SJSA1 (cell line): ENCODE data around the gene RABEP2. TPM values are rescaled to one million over a fixed set of nuclear protein-coding genes. Genes with fewer than 3 reads are reported as not detected.
"Not testable (repeated sequence)": the region's sequence is repeated elsewhere in the genome, so short reads cannot be mapped to it uniquely, and the experiment has no call there.

Experiments
- DNase-seq, 2 experiments: peaks; one replicate each; pipeline ENCODE4 v3.0.0-alpha.2; 2015 to 2020; ENCODE audit warnings: low spot score in 2 of 2, low read depth in 1 of 2
- H3K27ac ChIP-seq: fragments of 250-450 bp; sonication (Bioruptor Pico); 2 replicates; pipeline ENCODE4 v1.5.1; 2020; ENCODE audit warnings: mild to moderate bottlenecking, moderate library complexity
- H3K27me3 ChIP-seq: fragments of 250-450 bp; sonication (Bioruptor Pico); replicated peaks from 2 replicates; pipeline ENCODE4 v1.5.1; 2020; ENCODE audit warnings: mild to moderate bottlenecking, moderate library complexity
- H3K36me3 ChIP-seq: fragments of 250-450 bp; sonication (Bioruptor Pico); 2 replicates; pipeline ENCODE4 v1.5.1; 2020; ENCODE audit warnings: mild to moderate bottlenecking
- H3K4me1 ChIP-seq: fragments of 250-450 bp; sonication (Bioruptor Pico); replicated peaks from 2 replicates; pipeline ENCODE4 v1.6.1; 2021; ENCODE audit warnings: mild to moderate bottlenecking
- H3K4me3 ChIP-seq: fragments of 250-450 bp; sonication (Bioruptor Pico); 2 replicates; pipeline ENCODE4 v1.5.1; 2020; ENCODE audit warnings: mild to moderate bottlenecking
- H3K9me3 ChIP-seq: fragments of 250-450 bp; sonication (Bioruptor Pico); replicated peaks from 2 replicates; pipeline ENCODE4 v1.5.1; 2020; ENCODE audit warnings: mild to moderate bottlenecking
- total RNA-seq: library from RNA; depleted of rRNA; stranded (reverse); fragments of >200 nt; shearing (Covaris generic); gene quantifications from 2 replicates; pipeline ENCODE4 v1.2.3, GENCODE V29; 2014

RABEP2 gene
- total RNA-seq, 1 experiment from 2014 or later, result 35.7 TPM

- H3K27me3 ChIP-seq, result no peaks in the 10 kb centered on the region
- H3K4me1 ChIP-seq, result peaks cover 8% of the 10 kb centered on the region
- no peak overlapping the region for H3K27ac ChIP-seq
- no peak for DNase-seq
- no peak overlapping the region for H3K4me3 ChIP-seq
- H3K36me3 ChIP-seq, result no peaks in the 10 kb centered on the region
- no peaks in the 10 kb centered on the region for H3K9me3 ChIP-seq
Observed at GRCh38 chr16:28943281-28943680, 18.2 kb upstream of the RABEP2 start.

- not testable (repeated sequence) for H3K27me3 ChIP-seq, H3K9me3 ChIP-seq, H3K36me3 ChIP-seq, DNase-seq, H3K4me3 ChIP-seq, H3K27ac ChIP-seq, H3K4me1 ChIP-seq
Observed at GRCh38 chr16:28939825-28940224, 14.8 kb upstream of the RABEP2 start.

GRCh38 chr16:28938721-28939120, 13.7 kb upstream of the RABEP2 start:
- no peaks in the 10 kb centered on the region for H3K36me3 ChIP-seq
- H3K27me3 ChIP-seq, result no peaks in the 10 kb centered on the region
- H3K4me1 ChIP-seq, result no peaks in the 10 kb centered on the region
- no peak for DNase-seq
- H3K4me3 ChIP-seq, result no peak overlapping the region
- H3K27ac ChIP-seq, result no peak overlapping the region
- no peaks in the 10 kb centered on the region for H3K9me3 ChIP-seq

GRCh38 chr16:28937222-28937876, 12.3 kb upstream of the RABEP2 start:
- DNase-seq, result no peak
- no peaks in the 10 kb centered on the region for H3K4me1 ChIP-seq
- H3K9me3 ChIP-seq, result no peaks in the 10 kb centered on the region
- H3K36me3 ChIP-seq, result no peaks in the 10 kb centered on the region
- no peak overlapping the region for H3K4me3 ChIP-seq
- no peaks in the 10 kb centered on the region for H3K27me3 ChIP-seq
- H3K27ac ChIP-seq, result no peak overlapping the region

GRCh38 chr16:28936784-28937155, 11.7 kb upstream of the RABEP2 start:
- H3K27me3 ChIP-seq, result no peaks in the 10 kb centered on the region
- no peak for DNase-seq
- no peak overlapping the region for H3K27ac ChIP-seq
- H3K4me1 ChIP-seq, result no peaks in the 10 kb centered on the region
- no peaks in the 10 kb centered on the region for H3K36me3 ChIP-seq
- H3K9me3 ChIP-seq, result no peaks in the 10 kb centered on the region
- no peak overlapping the region for H3K4me3 ChIP-seq

- H3K36me3 ChIP-seq, result no peaks in the 10 kb centered on the region
- H3K9me3 ChIP-seq, result no peaks in the 10 kb centered on the region
- no peaks in the 10 kb centered on the region for H3K27me3 ChIP-seq
- no peaks in the 10 kb centered on the region for H3K4me1 ChIP-seq
- H3K4me3 ChIP-seq, result no peak overlapping the region
- H3K27ac ChIP-seq, result no peak overlapping the region
- DNase-seq, result peak; percentile 31 to 58
Observed at GRCh38 chr16:28935924-28936783, 11.1 kb upstream of the RABEP2 start.

- H3K4me1 ChIP-seq, result no peaks in the 10 kb centered on the region
- H3K36me3 ChIP-seq, result no peaks in the 10 kb centered on the region
- DNase-seq, result no peak
- no peak overlapping the region for H3K27ac ChIP-seq
- H3K9me3 ChIP-seq, result no peaks in the 10 kb centered on the region
- H3K27me3 ChIP-seq, result no peaks in the 10 kb centered on the region
- no peak overlapping the region for H3K4me3 ChIP-seq
Observed at GRCh38 chr16:28935346-28935745, 10.3 kb upstream of the RABEP2 start.

- H3K9me3 ChIP-seq, result no peaks in the 10 kb centered on the region
- no peaks in the 10 kb centered on the region for H3K27me3 ChIP-seq
- no peaks in the 10 kb centered on the region for H3K36me3 ChIP-seq
- H3K27ac ChIP-seq, result no peak overlapping the region
- no peak overlapping the region for H3K4me3 ChIP-seq
- H3K4me1 ChIP-seq, result no peaks in the 10 kb centered on the region
- DNase-seq, result no peak
Observed at GRCh38 chr16:28933171-28933570, 8.1 kb upstream of the RABEP2 start.

- no peaks in the 10 kb centered on the region for H3K27me3 ChIP-seq
- H3K36me3 ChIP-seq, result no peaks in the 10 kb centered on the region
- no peaks in the 10 kb centered on the region for H3K4me1 ChIP-seq
- DNase-seq, result no peak
- no peak overlapping the region for H3K4me3 ChIP-seq
- H3K9me3 ChIP-seq, result no peaks in the 10 kb centered on the region
- no peak overlapping the region for H3K27ac ChIP-seq
Observed at GRCh38 chr16:28932339-28933141, 7.5 kb upstream of the RABEP2 start.

- no peaks in the 10 kb centered on the region for H3K36me3 ChIP-seq
- no peak within 1 kb of the TSS for H3K4me3 ChIP-seq
- DNase-seq, result no peak
- H3K27ac ChIP-seq, result no peak within 1 kb of the TSS
- H3K27me3 ChIP-seq, result no peaks in the 10 kb centered on the region
- H3K4me1 ChIP-seq, result no peaks in the 10 kb centered on the region
- H3K9me3 ChIP-seq, result no peaks in the 10 kb centered on the region
Observed at GRCh38 chr16:28931801-28932225, 6.8 kb upstream of the RABEP2 start, which contains the start of gene CD19. TSS of gene CD19 (plus strand) at chr16:28931971. CDS start at chr16:28932001, 30 bp downstream.

- DNase-seq, result no peak
- Histone ChIP-seq H3K27me3 (no peaks in the 10 kb centered on the region), H3K4me1 (peaks cover 5% of the 10 kb centered on the region; the same call in 1 of the 2 replicates), H3K4me3 (no peak overlapping the region), H3K27ac (no peak overlapping the region), H3K36me3 (no peaks in the 10 kb centered on the region), H3K9me3 (no peaks in the 10 kb centered on the region)
Observed at GRCh38 chr16:28930652-28931051, 5.6 kb upstream of the RABEP2 start.

- no peak overlapping the region for H3K4me3 ChIP-seq
- H3K27ac ChIP-seq, result no peak overlapping the region
- no peak for DNase-seq
- H3K27me3 ChIP-seq, result no peaks in the 10 kb centered on the region
- H3K36me3 ChIP-seq, result peaks cover 3% of the 10 kb centered on the region
- H3K4me1 ChIP-seq, result peaks cover 8% of the 10 kb centered on the region; the same call in 1 of the 2 replicates
- H3K9me3 ChIP-seq, result no peaks in the 10 kb centered on the region
Observed at GRCh38 chr16:28930203-28930602, 5.2 kb upstream of the RABEP2 start.

GRCh38 chr16:28927815-28928214, 2.8 kb upstream of the RABEP2 start:
- no peak for DNase-seq
- Histone ChIP-seq H3K36me3 (peaks cover 3% of the 10 kb centered on the region), H3K9me3 (no peaks in the 10 kb centered on the region), H3K4me3 (no peak overlapping the region), H3K27me3 (no peaks in the 10 kb centered on the region), H3K4me1 (peaks cover 15% of the 10 kb centered on the region), H3K27ac (no peak overlapping the region)

GRCh38 chr16:28926284-28926683, 1.2 kb upstream of the RABEP2 start:
- Histone ChIP-seq H3K4me3 (peak overlapping the region; percentile 89), H3K4me1 (peaks cover 15% of the 10 kb centered on the region)
- H3K9me3 ChIP-seq, H3K27me3 ChIP-seq, DNase-seq, H3K27ac ChIP-seq, H3K36me3 ChIP-seq: not testable (repeated sequence)
